Anterior cingulate cortex (tissue), 58 donors: ENCODE data around the gene POU6F2.
"Not testable (repeated sequence)": the region's sequence is repeated elsewhere in the genome, so short reads cannot be mapped to it uniquely, and the experiment has no call there.

Experiments used
- DNase-seq, 58 donors: peaks; one replicate each; lab custom pipeline; 2025; lab: John Stamatoyannopoulos, UW

POU6F2 gene

GRCh38 chr7:38978491-38978890, 782 bp downstream of the POU6F2 start:
- peak in 1 of 58 donors; percentile 0 for DNase-seq

GRCh38 chr7:38992203-38992602, 14.5 kb downstream of the POU6F2 start:
- peak in 1 of 58 donors; percentile 7 for DNase-seq

GRCh38 chr7:39001595-39001994, 23.9 kb downstream of the POU6F2 start:
- DNase-seq: no peak

- DNase-seq: no peak
Observed at GRCh38 chr7:39002755-39003154, 25.0 kb downstream of the POU6F2 start.

GRCh38 chr7:39005036-39005435, 27.3 kb downstream of the POU6F2 start:
- peak in 1 of 58 donors; percentile 3 for DNase-seq

- DNase-seq: no peak
Observed at GRCh38 chr7:39005461-39005860, 27.8 kb downstream of the POU6F2 start.

- DNase-seq: not testable (repeated sequence)
Observed at GRCh38 chr7:39013049-39013939, 35.6 kb downstream of the POU6F2 start.

GRCh38 chr7:39016609-39017008, 38.9 kb downstream of the POU6F2 start:
- DNase-seq: no peak

- DNase-seq: no peak
Observed at GRCh38 chr7:39017369-39017915, 39.7 kb downstream of the POU6F2 start.

- no peak for DNase-seq
Observed at GRCh38 chr7:39022796-39023195, 45.1 kb downstream of the POU6F2 start.

- no peak for DNase-seq
Observed at GRCh38 chr7:39027491-39027890, 49.8 kb downstream of the POU6F2 start.

- no peak for DNase-seq
Observed at GRCh38 chr7:39033885-39034624, 56.3 kb downstream of the POU6F2 start.

GRCh38 chr7:39035156-39035555, 57.4 kb downstream of the POU6F2 start:
- DNase-seq: no peak

GRCh38 chr7:39035903-39036302, 58.2 kb downstream of the POU6F2 start:
- peak in 1 of 58 donors; percentile 1 for DNase-seq

- no peak for DNase-seq
Observed at GRCh38 chr7:39042670-39043069, 65.0 kb downstream of the POU6F2 start.

- no peak for DNase-seq
Observed at GRCh38 chr7:39043531-39043930, 65.8 kb downstream of the POU6F2 start.

GRCh38 chr7:39044489-39044888, 66.8 kb downstream of the POU6F2 start:
- no peak for DNase-seq

GRCh38 chr7:39045231-39045630, 67.5 kb downstream of the POU6F2 start:
- no peak for DNase-seq

GRCh38 chr7:39051279-39051678, 73.6 kb downstream of the POU6F2 start:
- DNase-seq: no peak

GRCh38 chr7:39051707-39052106, 74.0 kb downstream of the POU6F2 start:
- no peak for DNase-seq

GRCh38 chr7:39054731-39055130, 77.0 kb downstream of the POU6F2 start:
- DNase-seq: no peak
